WTC11 (cell line): ENCODE measurements around the gene CD3G. TPM values are rescaled to one million over a fixed set of nuclear protein-coding genes. Genes with fewer than 3 reads are reported as not detected.

Experiments used
- ATAC-seq: fragments of 200-7000 bp; cut with Tn5 transposase; 2 replicates; pipeline ENCODE4 v1.10.0; 2021; ENCODE audit warnings: mild to moderate bottlenecking, moderate library complexity
- CTCF ChIA-PET: fragments of 300-600 bp; sonication (Branson Sonifier 250); formaldehyde crosslinking; loops from one replicate; lab custom pipeline; 2021; ENCODE audit warnings: antibody characterized with exemption; lab: Charles Lee
- POLR2A ChIA-PET: fragments of 350-600 bp; sonication (Branson Sonifier 250); formaldehyde crosslinking; loops from one replicate; lab custom pipeline; 2021; ENCODE audit warnings: antibody characterized with exemption; lab: Charles Lee
- DNase-seq: peaks from one replicate; pipeline ENCODE4 v3.0.0; 2021; ENCODE audit warnings: low spot score
- H3K27ac Mint-ChIP-seq: 2 replicates; pipeline ENCODE4 v1.8.0; 2021; ENCODE audit warnings: mixed read lengths
- H3K27me3 Mint-ChIP-seq: 2 replicates; pipeline ENCODE4 v1.8.0; 2021; ENCODE audit warnings: low read depth, mild to moderate bottlenecking, moderate library complexity, mixed read lengths
- H3K36me3 Mint-ChIP-seq: 2 replicates; pipeline ENCODE4 v1.8.0; 2021; ENCODE audit warnings: mixed read lengths
- H3K4me1 Mint-ChIP-seq: 2 replicates; pipeline ENCODE4 v1.8.0; 2022; ENCODE audit warnings: mixed read lengths
- H3K4me3 Mint-ChIP-seq: 2 replicates; pipeline ENCODE4 v1.8.0; 2021; ENCODE audit warnings: mild to moderate bottlenecking, moderate library complexity, mixed read lengths
- H3K9me3 Mint-ChIP-seq: 2 replicates; pipeline ENCODE4 v1.8.0; 2021; ENCODE audit warnings: mixed read lengths
- GRHL2 ChIP-seq: fragments of 250-450 bp; sonication (Bioruptor Pico); IDR thresholded peaks from 2 replicates; pipeline ENCODE4 v1.8.0; 2022; ENCODE audit warnings: mild to moderate bottlenecking, moderate library complexity; ENCODE audit not compliant: insufficient replicate concordance, severe bottlenecking
- IRF2 ChIP-seq: sonication (generic); formaldehyde crosslinking; IDR thresholded peaks from 2 replicates; pipeline ENCODE4 v1.8.0; 2022; ENCODE audit warnings: low read depth, missing genetic modification reagents, borderline replicate concordance
- NR3C1 ChIP-seq: sonication (generic); formaldehyde crosslinking; conservative IDR thresholded peaks from 2 replicates; pipeline ENCODE4 v1.8.1; 2023; ENCODE audit warnings: low read depth, mild to moderate bottlenecking, missing genetic modification reagents
- TCF7 ChIP-seq: sonication (generic); formaldehyde crosslinking; IDR thresholded peaks from 2 replicates; pipeline ENCODE4 v1.8.0; 2022; ENCODE audit warnings: mild to moderate bottlenecking, low read depth, missing genetic modification reagents, moderate library complexity
- TEAD1 ChIP-seq: sonication (generic); formaldehyde crosslinking; IDR thresholded peaks from 2 replicates; pipeline ENCODE4 v1.8.0; 2022; ENCODE audit warnings: mild to moderate bottlenecking, missing genetic modification reagents
- TEAD4 ChIP-seq: sonication (generic); formaldehyde crosslinking; IDR thresholded peaks from 2 replicates; pipeline ENCODE4 v1.8.0; 2022; ENCODE audit warnings: mild to moderate bottlenecking, missing genetic modification reagents
- ZNF396 ChIP-seq: fragments of 250-450 bp; sonication (Bioruptor Pico); IDR thresholded peaks from 2 replicates; pipeline ENCODE4 v1.8.0; 2021; ENCODE audit warnings: mild to moderate bottlenecking, moderate library complexity, borderline replicate concordance
- ZNF671 ChIP-seq: fragments of 250-450 bp; sonication (Bioruptor Pico); IDR thresholded peaks from 2 replicates; pipeline ENCODE4 v1.8.0; 2021; ENCODE audit warnings: mild to moderate bottlenecking
- total RNA-seq: library from RNA; stranded (reverse); gene quantifications from 3 replicates; pipeline ENCODE4 v1.2.3, GENCODE V29; 2021
- TF ChIP-seq, protein P1 (sequence below): fragments of 250-450 bp; sonication (Bioruptor Pico); IDR thresholded peaks from 2 replicates; pipeline ENCODE4 v1.9.0; 2021; ENCODE audit warnings: mild to moderate bottlenecking
- TF ChIP-seq, protein P2 (sequence below): sonication (generic); formaldehyde crosslinking; IDR thresholded peaks from 2 replicates; pipeline ENCODE4 v1.8.1; 2022; ENCODE audit warnings: low read depth, missing genetic modification reagents, borderline replicate concordance
- TF ChIP-seq, protein P3 (sequence below): sonication (generic); formaldehyde crosslinking; IDR thresholded peaks from 2 replicates; pipeline ENCODE4 v1.8.1; 2023; ENCODE audit warnings: mild to moderate bottlenecking, missing genetic modification reagents, borderline replicate concordance

The CD3G gene
- total RNA-seq, 1 experiment from 2014 or later = 0.20 TPM

DNA sequence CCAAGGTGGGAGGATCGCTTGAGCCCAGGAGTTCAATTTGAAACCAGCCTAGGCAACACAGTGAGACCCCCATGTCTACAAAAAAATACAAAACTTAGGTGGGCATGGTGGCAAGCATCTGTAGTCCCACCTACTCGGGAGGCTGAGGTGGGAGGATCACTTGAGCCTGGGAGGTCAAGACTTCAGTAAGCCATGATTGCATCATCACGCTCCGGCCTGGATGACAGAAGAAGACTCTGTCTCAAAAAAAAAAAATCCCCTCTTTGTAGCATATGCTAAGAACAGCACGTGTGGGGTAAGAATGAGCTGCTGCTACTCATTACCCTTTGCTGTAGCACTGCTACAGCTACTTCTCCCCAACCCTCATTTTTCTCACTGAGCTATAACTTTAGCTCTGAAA is 29.7 kb downstream of the CD3G start:
- TF ChIP-seq TCF7 = no peak
- TF ChIP-seq ZNF671 (CRISPR knock-in tag) = no peak
- no peak for TF ChIP-seq TEAD1 (CRISPR knock-in tag)
- no peak for TF ChIP-seq IRF2
- no peak for TF ChIP-seq GRHL2
- TF ChIP-seq, protein P1, sequence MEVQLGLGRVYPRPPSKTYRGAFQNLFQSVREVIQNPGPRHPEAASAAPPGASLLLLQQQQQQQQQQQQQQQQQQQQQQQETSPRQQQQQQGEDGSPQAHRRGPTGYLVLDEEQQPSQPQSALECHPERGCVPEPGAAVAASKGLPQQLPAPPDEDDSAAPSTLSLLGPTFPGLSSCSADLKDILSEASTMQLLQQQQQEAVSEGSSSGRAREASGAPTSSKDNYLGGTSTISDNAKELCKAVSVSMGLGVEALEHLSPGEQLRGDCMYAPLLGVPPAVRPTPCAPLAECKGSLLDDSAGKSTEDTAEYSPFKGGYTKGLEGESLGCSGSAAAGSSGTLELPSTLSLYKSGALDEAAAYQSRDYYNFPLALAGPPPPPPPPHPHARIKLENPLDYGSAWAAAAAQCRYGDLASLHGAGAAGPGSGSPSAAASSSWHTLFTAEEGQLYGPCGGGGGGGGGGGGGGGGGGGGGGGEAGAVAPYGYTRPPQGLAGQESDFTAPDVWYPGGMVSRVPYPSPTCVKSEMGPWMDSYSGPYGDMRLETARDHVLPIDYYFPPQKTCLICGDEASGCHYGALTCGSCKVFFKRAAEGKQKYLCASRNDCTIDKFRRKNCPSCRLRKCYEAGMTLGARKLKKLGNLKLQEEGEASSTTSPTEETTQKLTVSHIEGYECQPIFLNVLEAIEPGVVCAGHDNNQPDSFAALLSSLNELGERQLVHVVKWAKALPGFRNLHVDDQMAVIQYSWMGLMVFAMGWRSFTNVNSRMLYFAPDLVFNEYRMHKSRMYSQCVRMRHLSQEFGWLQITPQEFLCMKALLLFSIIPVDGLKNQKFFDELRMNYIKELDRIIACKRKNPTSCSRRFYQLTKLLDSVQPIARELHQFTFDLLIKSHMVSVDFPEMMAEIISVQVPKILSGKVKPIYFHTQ (CRISPR knock-in tag) = no peak
- H3K9me3 Mint-ChIP-seq = no peaks in the 10 kb centered on the region
- ChIA-PET POLR2A (interaction anchor here (0.7 kb wide), 1 partner anchor 17 kb away, joined by 3 read pairs; no protein-coding TSS in a partner anchor), CTCF (no interaction called here)
- H3K36me3 Mint-ChIP-seq = peaks cover 60% of the 10 kb centered on the region
- H3K4me3 Mint-ChIP-seq = no peak overlapping the region
- H3K4me1 Mint-ChIP-seq = 0 out of 2 replicates have a peak, but pooled peaks cover 4% of the 10 kb centered on the region
- DNase-seq = no peak
- no peaks in the 10 kb centered on the region for H3K27me3 Mint-ChIP-seq
- no peak overlapping the region for H3K27ac Mint-ChIP-seq
- no peak for ATAC-seq

DNA sequence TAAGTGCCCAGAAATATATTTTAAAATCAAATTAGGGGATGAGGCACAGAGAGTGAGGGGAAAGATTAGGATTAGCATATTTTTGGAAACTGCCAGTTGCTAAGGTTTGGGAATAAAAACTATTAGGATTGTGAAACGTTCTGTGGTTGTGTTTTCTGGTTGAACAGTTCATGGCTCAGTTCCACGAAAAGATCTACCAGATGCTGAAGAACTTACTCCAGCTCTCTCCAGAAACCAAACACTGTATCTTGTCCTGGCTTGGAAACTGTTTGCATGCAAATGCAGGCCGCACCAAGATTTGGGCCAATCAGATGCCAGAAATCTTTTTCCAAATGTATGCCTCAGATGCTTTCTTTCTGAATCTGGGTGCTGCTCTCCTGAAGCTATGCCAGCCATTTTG is 30.6 kb downstream of the CD3G start:
- ChIA-PET CTCF (interaction anchor here (1.6 kb wide), 1 partner anchor 204 kb away, joined by 3 read pairs; no protein-coding TSS in a partner anchor), POLR2A (interaction anchor here (0.7 kb wide), 1 partner anchor 16 kb away, joined by 3 read pairs; no protein-coding TSS in a partner anchor)
- ATAC-seq (no peak), DNase-seq (no peak)
- H3K27ac Mint-ChIP-seq = no peak overlapping the region
- no peaks in the 10 kb centered on the region for H3K9me3 Mint-ChIP-seq
- peaks cover 51% of the 10 kb centered on the region for H3K36me3 Mint-ChIP-seq
- H3K4me3 Mint-ChIP-seq = no peak overlapping the region
- H3K27me3 Mint-ChIP-seq = no peaks in the 10 kb centered on the region
- 0 out of 2 replicates have a peak, but pooled peaks cover 4% of the 10 kb centered on the region for H3K4me1 Mint-ChIP-seq
- no peak for TF ChIP-seq TEAD4 (CRISPR knock-in tag)

DNA sequence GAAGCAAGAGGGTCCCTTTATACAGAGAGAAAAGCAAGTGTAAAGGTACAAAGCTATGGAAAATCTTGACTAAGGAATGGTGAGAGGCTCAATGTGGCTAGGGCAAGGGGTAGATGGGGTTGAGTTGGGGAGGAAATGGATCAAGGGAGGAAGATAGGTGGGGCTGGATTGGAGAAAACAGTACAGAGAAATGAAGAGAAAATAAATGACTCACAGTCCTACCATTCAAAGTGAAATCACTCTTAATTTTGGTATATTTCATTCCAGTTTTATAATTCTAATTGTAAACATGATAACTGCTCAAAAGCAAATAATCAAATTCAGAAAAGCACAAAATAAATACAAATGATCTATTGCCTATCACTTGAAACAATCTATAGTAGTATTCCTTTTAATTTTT is 31.8 kb downstream of the CD3G start:
- TF ChIP-seq ZNF396 (CRISPR knock-in tag) = no peak
- TF ChIP-seq, protein P2, sequence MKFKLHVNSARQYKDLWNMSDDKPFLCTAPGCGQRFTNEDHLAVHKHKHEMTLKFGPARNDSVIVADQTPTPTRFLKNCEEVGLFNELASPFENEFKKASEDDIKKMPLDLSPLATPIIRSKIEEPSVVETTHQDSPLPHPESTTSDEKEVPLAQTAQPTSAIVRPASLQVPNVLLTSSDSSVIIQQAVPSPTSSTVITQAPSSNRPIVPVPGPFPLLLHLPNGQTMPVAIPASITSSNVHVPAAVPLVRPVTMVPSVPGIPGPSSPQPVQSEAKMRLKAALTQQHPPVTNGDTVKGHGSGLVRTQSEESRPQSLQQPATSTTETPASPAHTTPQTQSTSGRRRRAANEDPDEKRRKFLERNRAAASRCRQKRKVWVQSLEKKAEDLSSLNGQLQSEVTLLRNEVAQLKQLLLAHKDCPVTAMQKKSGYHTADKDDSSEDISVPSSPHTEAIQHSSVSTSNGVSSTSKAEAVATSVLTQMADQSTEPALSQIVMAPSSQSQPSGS (CRISPR knock-in tag) = no peak
- no peak for DNase-seq
- no peaks in the 10 kb centered on the region for H3K27me3 Mint-ChIP-seq
- H3K36me3 Mint-ChIP-seq = peaks cover 41% of the 10 kb centered on the region
- H3K27ac Mint-ChIP-seq = no peak overlapping the region
- no peak for ATAC-seq
- CTCF ChIA-PET = interaction anchor here (1.6 kb wide), 1 partner anchor 205 kb away, joined by 3 read pairs; no protein-coding TSS in a partner anchor
- POLR2A ChIA-PET = no interaction called here
- no peaks in the 10 kb centered on the region for H3K9me3 Mint-ChIP-seq
- H3K4me1 Mint-ChIP-seq = no peaks in the 10 kb centered on the region
- no peak overlapping the region for H3K4me3 Mint-ChIP-seq

DNA sequence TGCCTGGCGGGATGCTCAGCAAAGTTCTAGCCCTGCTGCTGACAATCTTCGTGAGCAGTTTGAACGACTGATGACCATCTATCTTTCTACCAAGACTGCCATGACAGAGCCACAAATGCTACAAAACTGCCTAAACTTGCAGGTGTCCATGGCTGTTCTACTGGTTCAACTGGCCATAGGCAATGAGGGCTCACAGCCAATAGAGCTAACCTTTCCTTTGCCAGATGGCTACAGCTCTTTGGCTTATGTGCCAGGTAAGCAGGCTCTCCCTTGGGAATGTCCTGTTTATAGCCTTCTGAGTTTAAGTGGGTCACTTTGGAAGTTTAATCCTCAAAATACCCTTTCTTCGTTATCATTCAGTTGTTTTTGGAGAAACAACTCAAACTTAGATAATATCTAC is 35.4 kb downstream of the CD3G start:
- DNase-seq = no peak
- POLR2A ChIA-PET = no interaction called here
- no peaks in the 10 kb centered on the region for H3K9me3 Mint-ChIP-seq
- no peak overlapping the region for H3K4me3 Mint-ChIP-seq
- H3K4me1 Mint-ChIP-seq = no peaks in the 10 kb centered on the region
- peaks cover 25% of the 10 kb centered on the region for H3K36me3 Mint-ChIP-seq
- H3K27ac Mint-ChIP-seq = no peak overlapping the region
- no peak for ATAC-seq
- no peaks in the 10 kb centered on the region for H3K27me3 Mint-ChIP-seq
- TF ChIP-seq NR3C1 = no peak
- TF ChIP-seq, protein P3, sequence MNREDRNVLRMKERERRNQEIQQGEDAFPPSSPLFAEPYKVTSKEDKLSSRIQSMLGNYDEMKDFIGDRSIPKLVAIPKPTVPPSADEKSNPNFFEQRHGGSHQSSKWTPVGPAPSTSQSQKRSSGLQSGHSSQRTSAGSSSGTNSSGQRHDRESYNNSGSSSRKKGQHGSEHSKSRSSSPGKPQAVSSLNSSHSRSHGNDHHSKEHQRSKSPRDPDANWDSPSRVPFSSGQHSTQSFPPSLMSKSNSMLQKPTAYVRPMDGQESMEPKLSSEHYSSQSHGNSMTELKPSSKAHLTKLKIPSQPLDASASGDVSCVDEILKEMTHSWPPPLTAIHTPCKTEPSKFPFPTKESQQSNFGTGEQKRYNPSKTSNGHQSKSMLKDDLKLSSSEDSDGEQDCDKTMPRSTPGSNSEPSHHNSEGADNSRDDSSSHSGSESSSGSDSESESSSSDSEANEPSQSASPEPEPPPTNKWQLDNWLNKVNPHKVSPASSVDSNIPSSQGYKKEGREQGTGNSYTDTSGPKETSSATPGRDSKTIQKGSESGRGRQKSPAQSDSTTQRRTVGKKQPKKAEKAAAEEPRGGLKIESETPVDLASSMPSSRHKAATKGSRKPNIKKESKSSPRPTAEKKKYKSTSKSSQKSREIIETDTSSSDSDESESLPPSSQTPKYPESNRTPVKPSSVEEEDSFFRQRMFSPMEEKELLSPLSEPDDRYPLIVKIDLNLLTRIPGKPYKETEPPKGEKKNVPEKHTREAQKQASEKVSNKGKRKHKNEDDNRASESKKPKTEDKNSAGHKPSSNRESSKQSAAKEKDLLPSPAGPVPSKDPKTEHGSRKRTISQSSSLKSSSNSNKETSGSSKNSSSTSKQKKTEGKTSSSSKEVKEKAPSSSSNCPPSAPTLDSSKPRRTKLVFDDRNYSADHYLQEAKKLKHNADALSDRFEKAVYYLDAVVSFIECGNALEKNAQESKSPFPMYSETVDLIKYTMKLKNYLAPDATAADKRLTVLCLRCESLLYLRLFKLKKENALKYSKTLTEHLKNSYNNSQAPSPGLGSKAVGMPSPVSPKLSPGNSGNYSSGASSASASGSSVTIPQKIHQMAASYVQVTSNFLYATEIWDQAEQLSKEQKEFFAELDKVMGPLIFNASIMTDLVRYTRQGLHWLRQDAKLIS (CRISPR knock-in tag) = no peak
- CTCF ChIA-PET = interaction anchor here (0.5 kb wide), 1 partner anchor 53 kb away, joined by 4 read pairs; no protein-coding TSS in a partner anchor
